Hematopoietic multipotent progenitor cell (in vitro differentiated cells): ENCODE measurements around the gene NKX6-2. TPM values are rescaled to one million over a fixed set of nuclear protein-coding genes. Genes with fewer than 3 reads are reported as not detected.

Experiments
- DNase-seq, 3 donors: peaks; one replicate each; pipeline ENCODE4 v3.0.0-alpha.2; 2011 to 2015; ENCODE audit warnings: low read depth in 2 of 3, low spot score in 2 of 3
- total RNA-seq: library from RNA; depleted of rRNA; stranded (reverse); fragments of >200 nt; gene quantifications from one replicate; pipeline ENCODE4 v1.2.3, GENCODE V29; 2012

NKX6-2 gene
- total RNA-seq, 1 donor, result not detected

DNA sequence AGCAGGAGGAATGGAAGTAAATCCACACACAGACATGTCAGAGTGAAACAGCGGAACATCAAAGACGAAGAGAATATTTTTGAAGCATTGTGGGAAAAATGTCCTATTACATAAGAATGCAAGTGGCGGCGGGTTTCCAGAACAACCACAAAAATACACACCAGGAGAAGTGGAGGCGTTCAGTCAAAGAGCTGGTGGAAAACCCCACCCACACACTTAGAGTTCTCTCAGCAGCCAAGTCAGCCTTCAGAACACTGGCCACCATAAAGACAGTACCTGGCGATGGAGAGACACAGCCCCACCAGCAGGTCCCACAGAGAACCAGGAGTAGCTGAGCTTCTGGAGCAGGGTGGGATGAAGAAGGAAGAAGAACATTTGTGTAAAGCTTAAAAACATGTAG is 23.7 kb downstream of the NKX6-2 start:
- DNase-seq, result no peak

DNA sequence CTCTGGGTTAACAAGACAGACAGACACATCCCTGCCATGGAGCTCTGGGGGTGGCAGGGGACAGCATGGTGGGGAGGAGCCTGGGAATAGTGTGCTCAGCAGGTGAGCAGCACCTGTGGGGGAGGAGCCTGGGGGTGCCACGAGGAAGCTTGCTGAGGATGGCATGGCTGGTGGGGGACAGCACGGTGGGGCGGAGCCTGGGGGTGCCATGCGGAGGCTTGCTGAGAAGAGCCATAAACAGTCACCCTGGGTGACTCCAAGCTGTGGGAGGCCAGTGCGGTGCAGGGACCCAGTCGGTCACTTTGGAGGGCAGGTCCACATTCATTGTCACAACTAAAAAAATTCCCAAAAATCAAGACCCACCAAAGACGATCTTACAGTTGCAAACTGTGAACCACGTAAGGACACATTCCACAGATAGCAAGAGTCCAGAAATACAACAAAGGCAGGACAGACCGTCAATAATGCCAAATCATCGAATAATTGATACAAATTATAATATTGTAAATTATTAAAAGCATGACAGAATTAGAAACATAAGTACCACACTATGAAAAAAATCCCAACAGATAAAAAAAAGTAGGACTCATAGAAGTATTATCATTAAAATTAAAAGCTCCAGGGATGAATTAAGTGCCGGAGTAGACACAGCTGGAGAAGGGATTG is 24.4 kb downstream of the NKX6-2 start:
- DNase-seq, result no peak

DNA sequence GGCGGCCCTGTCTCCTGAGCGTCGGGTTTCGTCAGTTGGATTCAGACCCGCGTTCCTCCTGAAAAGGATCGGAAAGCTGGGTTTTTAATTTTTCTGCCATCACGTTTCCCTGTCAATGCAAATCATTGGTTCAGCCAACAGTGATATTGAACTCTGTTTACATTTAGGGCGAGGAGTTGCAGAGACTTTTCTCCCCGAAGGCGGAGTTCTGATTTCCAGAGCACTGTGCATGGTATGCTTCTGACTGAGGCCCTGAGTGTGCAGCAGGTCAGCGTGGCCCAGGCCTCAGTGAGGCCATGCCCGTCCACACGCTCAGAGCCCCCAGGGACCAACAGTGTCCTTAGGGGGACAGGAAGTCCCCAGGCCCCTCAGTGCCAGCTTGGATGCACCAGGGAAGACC is 27.1 kb downstream of the NKX6-2 start:
- DNase-seq, result no peak

DNA sequence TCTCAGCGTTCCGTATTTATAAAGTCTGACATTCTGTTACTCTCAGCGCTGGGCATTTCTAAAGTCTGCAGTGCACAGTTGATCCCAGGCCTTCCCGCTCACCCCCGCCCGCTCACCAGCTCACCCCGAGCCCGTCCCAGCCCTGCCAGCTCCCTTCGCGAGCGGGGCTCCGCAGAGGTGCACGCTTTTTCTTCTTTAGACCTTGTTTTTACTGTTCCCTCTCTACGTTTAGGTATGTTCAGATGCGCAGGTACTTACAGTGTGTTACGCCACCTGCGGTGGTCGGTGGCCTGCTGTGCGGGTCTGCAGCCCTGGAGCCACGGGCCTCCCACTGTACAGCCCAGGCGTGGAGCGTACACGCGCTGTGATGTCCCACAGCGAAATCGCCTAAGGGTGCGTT is 28.8 kb downstream of the NKX6-2 start:
- DNase-seq, result no peak

DNA sequence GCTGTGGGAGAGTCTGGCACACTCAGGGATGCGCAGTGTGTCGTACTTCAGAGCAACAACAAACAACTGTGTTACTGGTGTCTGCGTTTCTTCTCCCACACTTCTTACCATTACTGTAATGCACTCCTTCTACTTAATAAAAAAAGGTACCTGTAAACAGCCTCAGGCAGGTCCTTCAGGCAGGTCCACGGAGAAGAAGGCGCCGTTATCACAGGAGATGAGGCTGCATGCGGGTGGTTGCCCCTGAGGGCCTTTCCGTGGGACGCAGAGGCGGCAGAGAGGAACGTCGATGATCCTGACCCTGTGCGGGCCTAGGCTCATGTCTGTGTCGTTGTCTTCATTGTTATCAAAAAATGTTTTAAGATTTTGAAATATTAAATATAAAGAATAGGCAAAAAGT is 29.4 kb downstream of the NKX6-2 start:
- no peak for DNase-seq

DNA sequence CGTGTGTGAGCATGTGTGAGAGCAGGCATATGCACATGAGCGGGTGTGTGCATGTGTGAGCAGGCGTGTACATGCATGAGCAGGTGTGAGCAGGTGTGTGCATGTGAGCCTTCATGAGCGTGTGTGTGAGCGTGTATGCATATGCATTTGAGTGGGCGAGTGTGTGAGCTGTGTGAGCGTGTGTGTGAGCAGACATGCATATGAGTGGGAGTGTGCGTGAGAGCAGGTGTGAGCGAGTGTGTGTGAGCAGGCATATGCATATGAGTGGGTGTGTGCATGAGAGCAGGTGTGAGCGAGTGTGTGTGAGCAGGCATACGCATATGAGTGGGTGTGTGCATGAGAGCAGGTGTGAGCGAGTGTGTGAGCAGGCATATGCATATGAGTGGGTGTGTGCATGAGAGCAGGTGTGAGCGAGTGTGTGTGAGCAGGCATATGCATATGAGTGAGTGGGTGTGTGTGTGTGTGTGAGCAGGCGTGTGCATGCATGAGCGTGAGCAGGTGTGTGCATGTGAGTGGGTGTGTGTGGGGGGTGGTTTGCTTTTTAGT is 30.7 kb downstream of the NKX6-2 start:
- DNase-seq, result no peak

DNA sequence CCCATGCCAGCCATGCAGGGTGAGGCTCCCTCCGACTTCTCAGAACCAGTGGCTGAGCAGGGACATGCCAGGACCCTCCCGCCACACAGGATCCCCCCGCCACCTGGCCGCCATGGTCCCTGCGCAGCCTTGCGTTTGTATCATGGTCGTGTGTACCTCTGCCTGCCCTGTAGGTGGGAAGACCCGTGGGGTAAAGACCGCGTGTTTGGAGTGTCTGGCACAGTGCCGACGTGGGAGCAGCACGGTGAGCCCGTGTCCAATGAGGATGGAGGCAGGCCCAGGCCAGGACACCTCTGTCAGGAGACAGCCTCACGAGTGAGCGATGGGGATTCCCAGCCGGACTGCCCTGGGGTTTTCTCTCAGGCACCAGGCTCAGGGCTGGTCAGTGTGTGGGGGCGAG is 31.9 kb downstream of the NKX6-2 start:
- DNase-seq, result no peak

DNA sequence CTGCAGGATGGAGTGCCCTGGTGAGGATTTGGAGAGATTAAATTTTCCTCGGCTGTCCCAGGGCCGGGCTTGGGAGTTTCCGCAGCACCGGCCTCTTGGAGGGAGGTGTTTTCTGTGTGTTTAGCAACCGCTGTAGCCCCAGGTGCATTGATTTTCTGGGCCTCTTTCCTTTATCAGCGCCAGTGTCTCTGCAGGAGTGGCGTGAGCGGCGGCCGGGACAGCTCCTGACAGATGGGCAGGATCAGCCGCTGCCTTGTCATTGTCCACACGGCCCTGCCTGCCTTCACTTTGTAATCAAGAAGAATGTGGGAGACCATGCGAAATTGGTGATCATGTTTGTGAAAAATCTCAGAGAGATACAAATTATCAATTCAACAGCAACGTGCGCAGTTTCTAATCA is 32.4 kb downstream of the NKX6-2 start:
- DNase-seq, result no peak

DNA sequence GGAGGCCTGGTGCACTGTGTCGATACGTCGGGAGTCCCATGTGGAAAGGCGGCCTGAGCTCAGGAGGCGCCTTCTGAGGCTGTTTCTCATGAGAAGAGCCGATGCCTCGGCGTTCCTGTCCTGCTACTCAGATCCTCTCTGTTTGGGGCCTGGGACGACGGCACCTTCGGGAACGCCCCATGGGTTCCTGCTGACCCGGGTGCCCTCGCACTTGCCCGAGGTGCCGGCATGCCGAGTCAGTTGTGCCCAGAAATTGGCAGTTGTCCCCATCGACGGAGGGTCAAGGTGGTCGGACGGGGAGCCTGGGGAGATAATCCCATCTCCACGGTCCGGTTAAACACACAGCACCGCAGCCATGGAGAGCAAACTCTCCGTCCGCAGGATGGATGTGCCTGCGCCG is 33.0 kb downstream of the NKX6-2 start:
- DNase-seq, result no peak

DNA sequence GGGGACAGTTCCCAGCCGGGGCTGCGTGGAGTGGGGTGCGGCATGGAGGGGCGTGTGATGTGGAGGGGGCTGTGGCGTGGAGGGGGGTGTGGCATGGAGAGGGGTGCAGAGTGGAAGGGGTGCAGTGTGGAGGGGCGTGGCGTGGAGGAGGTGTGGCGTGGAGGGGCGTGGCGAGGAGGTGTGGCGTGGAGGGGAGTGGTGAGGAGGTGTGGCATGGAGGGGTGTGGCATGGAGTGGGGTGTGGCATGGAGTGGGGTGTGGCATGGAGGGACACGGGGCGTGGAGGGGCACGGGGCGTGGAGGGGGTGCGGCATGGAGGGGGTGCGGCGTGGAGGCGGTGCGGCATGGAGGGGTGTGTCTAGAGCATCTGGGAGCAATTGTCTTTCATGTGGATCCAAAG is 33.6 kb downstream of the NKX6-2 start:
- no peak for DNase-seq

DNA sequence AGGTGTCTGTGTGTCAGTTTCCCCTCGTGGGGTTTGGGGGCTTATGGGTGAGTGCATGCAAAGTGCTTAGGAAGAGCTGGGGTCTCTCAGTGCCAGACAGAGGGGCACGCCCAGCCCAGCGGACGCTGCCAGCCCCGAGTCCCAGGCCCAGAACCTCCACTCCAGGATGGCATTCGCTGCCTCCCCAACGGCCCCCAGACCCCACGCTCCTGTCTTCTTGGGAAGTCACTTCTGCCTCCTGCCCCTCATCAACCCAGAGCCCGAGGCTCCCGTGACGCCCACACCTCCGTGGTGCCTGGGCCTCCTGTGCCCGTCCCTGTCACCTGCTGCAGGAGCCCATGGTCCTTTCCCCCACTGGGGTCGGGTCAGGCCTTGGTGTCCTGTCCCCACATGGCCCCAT is 35.0 kb downstream of the NKX6-2 start:
- no peak for DNase-seq

DNA sequence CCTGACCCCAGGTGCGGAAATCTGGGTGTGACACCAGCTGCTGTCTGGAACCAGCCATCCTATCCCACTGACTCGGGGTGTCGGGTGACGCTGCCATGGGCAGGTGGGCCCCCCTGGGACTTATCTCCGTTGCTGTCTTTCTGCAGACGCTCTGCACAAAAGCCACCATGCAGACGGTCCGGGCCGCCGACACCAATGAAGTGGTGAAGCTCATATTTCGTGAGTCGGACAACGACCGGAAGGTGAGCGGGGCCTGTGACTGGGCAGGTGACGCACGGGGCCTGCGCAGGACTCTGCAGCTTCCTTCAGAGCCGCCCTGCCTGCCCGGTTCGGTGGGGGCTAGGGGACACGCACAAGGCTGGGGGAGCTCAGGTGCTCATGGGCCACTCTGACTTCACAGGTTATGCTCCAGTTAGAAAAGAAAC is 36.6 kb downstream of the NKX6-2 start:
- DNase-seq, result no peak

DNA sequence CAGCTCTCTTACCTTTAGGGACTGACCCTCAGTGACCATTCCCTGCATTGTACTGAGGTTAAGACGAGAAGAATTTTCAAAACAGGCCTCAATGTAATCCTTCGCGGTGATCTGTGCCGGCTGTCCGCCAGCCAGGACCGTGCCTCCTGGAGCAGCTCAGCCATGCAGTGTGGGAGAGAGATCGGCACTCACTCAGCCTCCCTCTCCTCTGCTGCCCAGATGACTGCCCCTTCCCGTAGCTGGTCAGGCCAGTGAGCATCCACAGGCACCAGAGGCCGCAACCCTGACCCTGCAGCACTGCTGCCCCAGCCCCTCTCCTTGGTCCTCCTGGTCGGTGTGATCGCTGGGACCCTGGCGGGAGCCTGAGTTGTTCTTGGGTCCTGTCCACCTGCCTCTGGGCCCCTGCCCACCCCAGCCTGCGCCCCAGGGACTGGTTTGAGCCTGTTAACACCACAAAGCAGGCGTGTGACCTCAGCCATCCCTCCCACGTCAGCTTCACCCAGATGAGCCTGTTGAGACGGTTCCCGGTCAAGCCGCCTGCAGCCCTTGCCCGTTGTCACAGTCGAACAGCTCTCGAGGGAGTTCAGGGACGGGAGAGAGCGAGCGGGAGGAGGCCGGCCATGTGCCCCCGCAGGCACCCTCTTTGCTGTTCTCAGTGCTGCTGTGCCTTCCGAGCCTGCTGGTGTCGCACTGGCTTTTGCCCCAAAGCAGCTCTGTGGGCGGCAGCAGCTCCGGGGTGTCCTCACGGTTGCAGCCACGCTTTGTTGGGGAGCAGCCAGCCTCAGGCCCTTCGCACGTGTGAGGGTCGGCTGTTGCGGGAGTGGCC is 37.2 kb downstream of the NKX6-2 start:
- no peak for DNase-seq

DNA sequence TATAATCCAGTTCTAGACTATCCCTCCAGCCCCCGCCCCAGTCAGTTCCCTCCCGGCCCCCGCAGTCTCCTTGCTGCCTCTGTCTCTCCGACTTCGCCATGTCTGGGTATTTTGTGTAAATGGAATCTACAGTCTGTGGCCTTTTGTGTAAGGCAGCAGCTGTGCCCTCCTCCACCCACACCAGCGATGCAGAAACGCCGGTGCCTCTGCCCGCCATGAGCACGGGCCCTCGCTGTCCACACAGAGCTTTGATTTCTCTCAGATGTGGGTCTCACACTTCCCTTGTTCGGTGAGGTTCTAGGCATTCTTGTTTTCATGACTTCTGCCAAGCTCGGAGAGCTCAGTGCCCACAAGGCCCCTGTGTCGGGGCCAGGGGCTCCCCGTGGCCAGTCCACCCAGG is 37.8 kb downstream of the NKX6-2 start:
- no peak for DNase-seq

DNA sequence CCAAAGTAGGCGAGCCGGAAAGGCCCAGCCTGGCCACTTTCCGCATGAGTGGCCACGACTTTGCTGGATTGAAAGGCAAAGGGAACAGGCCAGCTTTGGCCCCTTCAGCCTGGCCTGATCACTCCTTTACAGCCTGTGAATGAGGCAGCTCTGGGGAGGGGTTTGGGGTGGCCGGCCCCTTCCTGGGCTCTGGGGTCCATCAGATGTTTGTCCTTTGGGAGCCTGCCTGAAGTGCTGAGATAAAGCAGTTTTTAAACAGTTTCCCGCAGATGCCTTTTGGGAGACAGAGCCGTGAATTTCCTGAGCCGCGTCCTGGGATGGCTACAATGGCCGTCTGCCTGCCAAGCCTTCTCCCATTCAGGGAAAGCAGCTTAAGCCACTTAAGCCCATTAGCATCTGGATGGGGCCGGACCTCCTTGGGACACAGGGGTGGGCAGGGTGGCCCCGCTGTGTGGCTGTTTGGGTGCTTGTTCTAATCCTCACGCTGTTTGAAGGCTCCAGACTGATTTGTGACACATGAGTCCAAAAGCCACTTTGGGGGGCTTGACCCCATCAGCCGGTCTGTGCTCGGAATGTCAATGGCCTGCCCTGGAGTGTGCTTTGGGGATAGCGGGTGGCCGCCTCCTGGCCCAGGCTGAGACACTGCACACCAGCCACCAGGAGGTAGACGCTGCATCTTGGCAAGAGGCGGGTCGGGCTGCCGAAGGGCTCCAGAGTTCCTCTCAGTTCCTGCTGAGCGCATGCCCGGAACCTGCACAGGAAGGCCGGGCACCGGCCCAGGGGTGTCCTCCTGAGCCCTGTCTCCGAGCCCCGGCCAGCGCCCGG is 38.9 kb downstream of the NKX6-2 start:
- DNase-seq, result no peak

DNA sequence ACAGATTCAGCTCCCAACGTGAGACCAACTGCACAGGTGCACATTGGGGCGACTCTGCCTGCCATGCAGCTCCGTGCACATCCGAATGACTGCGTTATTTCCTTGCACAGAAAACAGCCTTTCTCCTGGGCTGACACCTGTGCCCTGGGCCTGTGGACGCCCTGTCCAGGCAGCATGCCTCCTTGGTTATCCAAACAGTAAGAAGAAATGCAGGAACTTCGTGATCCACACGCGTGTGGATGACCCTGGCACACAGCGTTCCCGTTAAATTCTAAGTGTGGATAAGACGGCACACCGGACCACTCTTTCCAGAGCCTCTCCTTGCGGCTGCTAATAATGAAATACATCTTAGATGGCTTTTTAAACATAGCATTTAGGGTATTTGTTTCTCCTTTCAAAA is 39.6 kb downstream of the NKX6-2 start:
- DNase-seq, result no peak

DNA sequence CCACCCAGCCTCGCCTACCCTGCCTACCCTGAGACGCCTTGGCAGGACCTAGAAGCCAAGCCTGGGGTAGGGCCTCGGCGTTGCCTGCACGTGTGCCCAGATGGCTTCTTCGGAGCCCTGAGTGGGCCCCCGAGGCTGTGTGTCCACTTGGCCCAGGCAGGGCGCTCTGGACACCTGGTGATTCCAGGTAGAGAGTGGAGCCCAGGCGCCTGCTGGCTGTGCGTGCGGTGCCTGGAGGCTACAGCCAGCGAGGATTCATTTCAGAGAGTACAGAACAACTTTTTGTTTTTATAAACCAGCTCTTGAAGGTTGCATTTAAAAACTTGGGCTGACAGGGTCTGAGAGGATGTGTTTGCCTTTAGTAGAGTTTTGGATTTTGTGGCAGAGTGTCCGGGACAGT is 40.0 kb downstream of the NKX6-2 start:
- no peak for DNase-seq

DNA sequence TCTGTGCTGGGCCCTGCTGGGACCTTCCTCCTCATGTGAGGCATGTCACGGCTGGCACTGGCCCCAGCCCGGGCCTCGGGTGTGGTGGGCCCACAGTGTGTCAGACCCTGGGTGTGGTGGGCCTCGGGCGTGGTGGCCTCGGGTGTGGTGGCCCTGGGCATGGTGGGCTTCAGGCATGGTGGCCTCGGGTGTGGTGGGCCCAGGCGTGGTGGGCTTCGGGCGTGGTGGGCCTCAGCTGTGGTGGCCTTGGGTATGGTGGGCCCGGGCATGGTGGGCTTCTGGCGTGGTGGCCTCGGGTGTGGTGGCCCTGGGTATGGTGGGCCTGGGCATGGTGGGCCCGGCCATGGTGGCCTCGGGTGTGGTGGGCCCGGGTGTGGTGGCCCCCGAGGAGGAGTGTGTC is 40.4 kb downstream of the NKX6-2 start:
- no peak for DNase-seq

DNA sequence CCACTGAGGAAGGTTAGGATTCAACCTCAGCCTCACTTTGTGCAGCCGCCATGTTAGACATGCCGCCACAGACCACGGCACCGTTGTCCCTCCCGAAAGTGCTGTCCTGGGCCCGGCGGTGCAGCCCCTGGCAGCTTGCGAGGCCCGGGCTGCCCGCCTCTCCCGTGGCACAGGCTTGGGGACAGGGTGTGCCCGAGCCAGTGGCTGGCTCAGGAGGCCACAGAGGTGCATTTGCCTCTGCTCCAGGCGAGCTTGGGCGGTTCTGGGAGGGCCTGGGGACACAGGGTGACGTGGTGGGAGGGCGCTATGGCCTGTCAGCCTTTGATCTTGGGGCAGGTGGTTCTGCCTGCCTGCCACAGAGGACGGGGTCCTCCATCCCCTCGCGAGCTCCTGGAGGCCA is 41.1 kb downstream of the NKX6-2 start:
- no peak for DNase-seq

DNA sequence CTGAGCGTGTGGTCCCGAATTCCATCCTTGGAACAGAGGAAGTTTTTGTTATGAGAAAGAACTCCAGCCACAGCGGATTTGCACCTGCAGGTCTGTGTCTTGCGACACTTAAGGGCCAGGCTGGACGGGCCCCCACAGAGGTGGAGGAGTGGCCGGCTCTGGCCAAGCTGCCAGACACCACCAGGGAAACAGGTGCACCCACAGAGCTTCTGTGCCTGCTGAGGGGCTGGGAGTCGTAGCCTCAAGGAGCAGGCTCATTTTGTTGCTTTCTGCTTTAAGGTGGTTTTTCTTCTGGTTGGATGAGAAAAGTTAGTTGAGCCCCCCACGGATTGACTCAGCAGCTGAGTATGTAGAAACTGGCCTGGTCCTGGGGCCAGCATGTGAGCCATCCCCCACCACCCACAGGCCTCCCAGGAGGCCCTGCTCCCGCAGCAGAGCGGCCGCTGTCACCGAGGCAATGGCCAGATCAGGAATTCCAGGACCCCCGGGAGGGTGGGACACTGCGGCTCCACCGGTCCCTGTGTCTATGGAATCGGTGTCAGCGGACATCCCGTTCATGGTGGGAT is 41.9 kb downstream of the NKX6-2 start:
- no peak for DNase-seq
